ENCODE measurements around the gene PKP2. TPM values are rescaled to one million over a fixed set of nuclear protein-coding genes. Genes with fewer than 3 reads are reported as not detected.

PKP2 gene
- polyA plus RNA-seq, 1 experiment: 0.02 TPM

DNA sequence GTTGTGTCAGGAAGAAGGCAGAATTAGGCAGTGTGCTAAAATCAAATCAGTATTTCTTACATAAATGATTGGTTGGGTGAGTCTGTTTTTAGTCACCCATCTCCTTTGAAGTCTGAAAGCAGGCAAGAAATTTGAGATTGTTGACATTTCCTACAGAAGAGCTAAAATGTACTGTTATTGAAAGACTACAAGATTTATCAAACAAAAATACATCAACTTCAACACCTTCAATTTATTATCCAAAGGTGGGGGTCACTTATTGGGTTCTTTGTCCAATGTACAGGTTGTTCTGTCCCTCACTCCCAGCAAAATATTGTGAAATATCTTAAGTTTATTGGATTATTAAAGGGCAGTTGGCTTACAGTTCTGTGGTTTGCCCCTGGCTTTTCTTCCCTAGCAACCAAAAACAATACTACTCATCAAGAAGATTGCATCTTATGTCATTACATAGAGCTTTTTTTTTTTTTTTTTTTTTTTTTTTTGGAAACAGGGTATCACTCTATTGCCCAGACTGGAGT lies 20.6 kb upstream of the PKP2 start:
- ChIA-PET POLR2A (no interaction called here), CTCF (no interaction called here)
- H3K27ac ChIP-seq (ENCODE audit: low read depth, low read length): no peak overlapping the region
- no peak overlapping the region for H3K4me3 ChIP-seq (ENCODE audit: low read depth, low read length)
- no peaks in the 10 kb centered on the region for H3K27me3 ChIP-seq (ENCODE audit: control insufficient read depth, insufficient read depth, low read length)
- no peak for DNase-seq (ENCODE audit: low read depth, low spot score)
- peaks cover 6% of the 10 kb centered on the region for H3K9me3 ChIP-seq (ENCODE audit: control insufficient read depth, insufficient read depth, low read length)
- TF ChIP-seq, protein P1, sequence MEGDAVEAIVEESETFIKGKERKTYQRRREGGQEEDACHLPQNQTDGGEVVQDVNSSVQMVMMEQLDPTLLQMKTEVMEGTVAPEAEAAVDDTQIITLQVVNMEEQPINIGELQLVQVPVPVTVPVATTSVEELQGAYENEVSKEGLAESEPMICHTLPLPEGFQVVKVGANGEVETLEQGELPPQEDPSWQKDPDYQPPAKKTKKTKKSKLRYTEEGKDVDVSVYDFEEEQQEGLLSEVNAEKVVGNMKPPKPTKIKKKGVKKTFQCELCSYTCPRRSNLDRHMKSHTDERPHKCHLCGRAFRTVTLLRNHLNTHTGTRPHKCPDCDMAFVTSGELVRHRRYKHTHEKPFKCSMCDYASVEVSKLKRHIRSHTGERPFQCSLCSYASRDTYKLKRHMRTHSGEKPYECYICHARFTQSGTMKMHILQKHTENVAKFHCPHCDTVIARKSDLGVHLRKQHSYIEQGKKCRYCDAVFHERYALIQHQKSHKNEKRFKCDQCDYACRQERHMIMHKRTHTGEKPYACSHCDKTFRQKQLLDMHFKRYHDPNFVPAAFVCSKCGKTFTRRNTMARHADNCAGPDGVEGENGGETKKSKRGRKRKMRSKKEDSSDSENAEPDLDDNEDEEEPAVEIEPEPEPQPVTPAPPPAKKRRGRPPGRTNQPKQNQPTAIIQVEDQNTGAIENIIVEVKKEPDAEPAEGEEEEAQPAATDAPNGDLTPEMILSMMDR (IDR thresholded peaks at IDR 0.05; ENCODE audit: low read depth, low read length): no peak

DNA sequence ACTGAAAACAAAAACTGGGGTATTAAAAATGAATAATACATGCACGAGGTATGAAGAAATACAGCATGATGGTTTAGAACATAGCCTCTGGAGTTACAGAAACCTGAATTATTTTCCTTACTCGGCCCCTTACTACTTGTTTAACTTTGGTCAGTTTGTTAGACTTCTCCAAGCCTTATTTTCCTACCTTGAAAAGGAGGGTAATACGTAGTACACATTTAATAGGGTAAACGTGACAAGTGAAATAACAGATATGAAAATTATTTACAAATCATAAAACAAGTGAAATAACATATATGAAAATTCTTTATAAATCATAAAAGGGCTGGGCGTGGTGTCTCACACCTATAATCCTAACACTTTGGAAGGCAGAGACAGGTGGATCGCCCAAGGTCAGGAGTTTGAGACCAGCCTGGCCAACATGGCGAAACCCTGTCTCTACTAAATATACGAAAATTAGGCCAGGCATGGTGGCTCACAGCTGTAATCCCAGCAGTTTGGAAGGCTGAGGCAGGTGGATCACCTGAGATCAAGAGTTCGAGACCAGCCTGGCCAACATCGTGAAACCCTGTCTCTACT lies 11.4 kb upstream of the PKP2 start:
- H3K27me3 ChIP-seq (ENCODE audit: control insufficient read depth, insufficient read depth, low read length): no peaks in the 10 kb centered on the region
- H3K27ac ChIP-seq (ENCODE audit: low read depth, low read length): no peak overlapping the region
- TF ChIP-seq, protein P1 (IDR thresholded peaks at IDR 0.05; ENCODE audit: low read depth, low read length): no peak
- peaks cover 3% of the 10 kb centered on the region; the same call in 1 of the 2 replicates for H3K9me3 ChIP-seq (ENCODE audit: control insufficient read depth, insufficient read depth, low read length)
- ChIA-PET CTCF (no interaction called here), POLR2A (no interaction called here)
- DNase-seq (ENCODE audit: low read depth, low spot score): no peak
- no peak overlapping the region for H3K4me3 ChIP-seq (ENCODE audit: low read depth, low read length)

DNA sequence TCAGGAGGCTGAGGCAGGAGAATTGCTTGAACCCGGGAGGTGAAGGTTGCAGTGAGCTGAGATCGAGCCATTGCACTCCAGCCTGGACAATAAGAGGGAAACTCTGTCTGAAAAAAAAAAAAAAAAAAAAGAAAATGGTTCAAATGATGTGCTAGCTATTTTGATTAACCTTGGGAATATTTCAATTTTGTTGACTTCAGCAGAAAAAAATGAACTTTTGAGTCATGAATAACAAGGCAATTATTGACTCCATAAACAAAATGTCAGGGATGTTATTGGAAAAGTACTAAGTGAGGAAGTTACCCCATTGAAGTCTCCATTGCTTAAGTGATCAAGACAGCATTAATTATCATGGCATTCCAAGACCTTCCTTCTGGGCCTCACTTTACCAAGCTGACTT lies 10.6 kb upstream of the PKP2 start:
- TF ChIP-seq, protein P1 (IDR thresholded peaks at IDR 0.05; ENCODE audit: low read depth, low read length): no peak
- no peaks in the 10 kb centered on the region for H3K27me3 ChIP-seq (ENCODE audit: control insufficient read depth, insufficient read depth, low read length)
- CTCF ChIA-PET: no interaction called here
- DNase-seq (ENCODE audit: low read depth, low spot score): no peak
- no peak overlapping the region for H3K4me3 ChIP-seq (ENCODE audit: low read depth, low read length)
- no peaks in the 10 kb centered on the region for H3K9me3 ChIP-seq (ENCODE audit: control insufficient read depth, insufficient read depth, low read length)
- POLR2A ChIA-PET: no interaction called here
- no peak overlapping the region for H3K27ac ChIP-seq (ENCODE audit: low read depth, low read length)

DNA sequence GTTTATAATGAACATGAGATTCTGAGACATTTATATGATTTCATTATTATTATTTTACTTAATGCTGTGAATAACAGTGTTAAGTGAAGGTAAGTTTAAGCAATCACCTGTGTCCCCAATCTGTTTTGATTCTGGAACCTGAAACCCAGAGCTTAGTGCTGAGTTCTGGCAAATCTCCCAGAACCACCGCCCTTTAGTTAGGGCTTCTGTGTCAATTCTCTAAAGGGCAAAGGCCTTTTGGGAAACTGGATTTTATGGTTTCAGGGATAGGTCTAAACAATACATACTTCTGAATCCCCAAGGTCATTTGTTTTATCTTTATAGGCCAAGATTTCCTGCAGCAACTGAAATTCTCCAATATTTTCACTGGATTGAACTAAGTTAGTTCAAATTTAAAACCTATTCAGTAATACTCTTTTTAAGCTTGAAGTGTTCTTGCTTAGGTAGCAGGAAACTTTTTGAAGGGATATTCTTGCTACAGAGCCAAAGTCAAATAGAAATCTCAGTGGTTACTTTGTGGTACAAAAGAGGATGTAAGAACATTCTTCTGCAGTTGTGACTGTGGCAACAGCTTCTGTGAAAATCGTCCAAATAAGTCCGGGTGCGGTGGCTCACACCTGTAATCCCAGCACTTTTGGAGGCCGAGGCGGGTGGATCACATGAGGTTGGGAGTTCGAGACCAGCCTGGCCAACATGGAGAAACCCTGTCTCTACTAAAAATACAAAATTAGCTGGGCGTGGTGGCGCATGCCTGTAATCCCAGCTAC lies 10.0 kb upstream of the PKP2 start:
- ChIA-PET POLR2A (no interaction called here), CTCF (no interaction called here)
- no peaks in the 10 kb centered on the region for H3K9me3 ChIP-seq (ENCODE audit: control insufficient read depth, insufficient read depth, low read length)
- no peak for DNase-seq (ENCODE audit: low read depth, low spot score)
- TF ChIP-seq, protein P1 (IDR thresholded peaks at IDR 0.05; ENCODE audit: low read depth, low read length): no peak
- no peak overlapping the region for H3K27ac ChIP-seq (ENCODE audit: low read depth, low read length)
- no peak overlapping the region for H3K4me3 ChIP-seq (ENCODE audit: low read depth, low read length)
- no peaks in the 10 kb centered on the region for H3K27me3 ChIP-seq (ENCODE audit: control insufficient read depth, insufficient read depth, low read length)

DNA sequence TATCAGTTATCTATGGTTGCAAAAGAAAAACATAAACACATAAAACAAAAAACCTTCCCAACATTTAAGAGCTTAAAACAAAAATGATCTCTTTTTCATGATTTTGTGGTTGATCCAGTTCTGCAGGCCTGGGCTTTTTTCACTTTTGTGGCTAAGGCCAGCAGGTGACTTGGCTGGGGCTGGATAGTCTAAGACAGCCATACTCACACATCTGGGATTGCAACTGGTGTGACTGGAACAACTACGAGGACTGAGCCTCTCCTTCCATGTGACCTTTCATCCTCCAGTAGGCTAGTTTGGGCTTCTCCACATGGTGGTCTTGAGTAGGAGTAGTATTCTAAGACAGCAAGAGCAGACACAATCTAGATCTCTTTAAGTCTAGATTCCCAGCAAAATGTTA lies 7.2 kb upstream of the PKP2 start:
- ChIA-PET CTCF (interaction anchor here (0.9 kb wide), 1 partner anchor 134 kb away, joined by 3 read pairs; no protein-coding TSS in a partner anchor), POLR2A (no interaction called here)
- TF ChIP-seq, protein P1 (IDR thresholded peaks at IDR 0.05; ENCODE audit: low read depth, low read length): no peak
- Histone ChIP-seq H3K9me3 (ENCODE audit: control insufficient read depth, insufficient read depth, low read length) (no peaks in the 10 kb centered on the region), H3K27ac (ENCODE audit: low read depth, low read length) (no peak overlapping the region), H3K4me3 (ENCODE audit: low read depth, low read length) (no peak overlapping the region), H3K27me3 (ENCODE audit: control insufficient read depth, insufficient read depth, low read length) (no peaks in the 10 kb centered on the region)
- no peak for DNase-seq (ENCODE audit: low read depth, low spot score)

Data from AG04450 (cell line).